Measurements from ENCODE around the gene RBM15.
A peak's percentile ranks its signal among the peaks of the same experiment; 100 is the strongest.

RBM15 gene

GRCh38 chr1:110338309-110338885, 780 bp upstream of the RBM15 start:
- DNase-seq (ENCODE audit: low spot score), result peak; percentile 94
- Histone ChIP-seq H3K27ac (ENCODE audit: poor library complexity, severe bottlenecking) (peak overlapping the region; percentile 84), H3K4me1 (ENCODE audit: insufficient read depth, poor library complexity, severe bottlenecking) (peaks cover 21% of the 10 kb centered on the region), H3K9me3 (ENCODE audit: severe bottlenecking) (no peaks in the 10 kb centered on the region), H3K4me3 (ENCODE audit: severe bottlenecking) (peak overlapping the region; percentile 87), H3K36me3 (ENCODE audit: low read depth) (peaks cover 33% of the 10 kb centered on the region), H3K27me3 (ENCODE audit: insufficient read depth, poor library complexity, severe bottlenecking) (no peaks in the 10 kb centered on the region)
- ATAC-seq (ENCODE audit: low read depth), result peak; percentile 75
- TF ChIP-seq CTCF (IDR thresholded peaks at IDR 0.05; ENCODE audit: poor library complexity, severe bottlenecking), result peak; percentile 46

GRCh38 chr1:110339407-110340206, 430 bp downstream of the RBM15 start:
- no peaks in the 10 kb centered on the region for H3K27me3 ChIP-seq (ENCODE audit: insufficient read depth, poor library complexity, severe bottlenecking)
- TF ChIP-seq CTCF (IDR thresholded peaks at IDR 0.05; ENCODE audit: poor library complexity, severe bottlenecking), result no peak
- peaks cover 45% of the 10 kb centered on the region for H3K36me3 ChIP-seq (ENCODE audit: low read depth)
- peaks cover 33% of the 10 kb centered on the region for H3K4me1 ChIP-seq (ENCODE audit: insufficient read depth, poor library complexity, severe bottlenecking)
- H3K9me3 ChIP-seq (ENCODE audit: severe bottlenecking), result no peaks in the 10 kb centered on the region
- H3K27ac ChIP-seq (ENCODE audit: poor library complexity, severe bottlenecking), result peak overlapping the region; percentile 84
- H3K4me3 ChIP-seq (ENCODE audit: severe bottlenecking), result peak overlapping the region; percentile 87
- ATAC-seq (ENCODE audit: low read depth) (0 out of 3 replicates have a peak, but pooled peaks have one; percentile 0), DNase-seq (ENCODE audit: low spot score) (no peak)

- DNase-seq (ENCODE audit: low spot score) (no peak), ATAC-seq (ENCODE audit: low read depth) (no peak)
- Histone ChIP-seq H3K4me3 (ENCODE audit: severe bottlenecking) (peak overlapping the region; percentile 87), H3K4me1 (ENCODE audit: insufficient read depth, poor library complexity, severe bottlenecking) (peaks cover 38% of the 10 kb centered on the region), H3K27ac (ENCODE audit: poor library complexity, severe bottlenecking) (peak overlapping the region; percentile 84), H3K27me3 (ENCODE audit: insufficient read depth, poor library complexity, severe bottlenecking) (no peaks in the 10 kb centered on the region), H3K9me3 (ENCODE audit: severe bottlenecking) (no peaks in the 10 kb centered on the region), H3K36me3 (ENCODE audit: low read depth) (peaks cover 50% of the 10 kb centered on the region)
- no peak for TF ChIP-seq CTCF (IDR thresholded peaks at IDR 0.05; ENCODE audit: poor library complexity, severe bottlenecking)
These were observed 961 bp downstream of the RBM15 start for GRCh38 chr1:110340207-110340468.

DNA sequence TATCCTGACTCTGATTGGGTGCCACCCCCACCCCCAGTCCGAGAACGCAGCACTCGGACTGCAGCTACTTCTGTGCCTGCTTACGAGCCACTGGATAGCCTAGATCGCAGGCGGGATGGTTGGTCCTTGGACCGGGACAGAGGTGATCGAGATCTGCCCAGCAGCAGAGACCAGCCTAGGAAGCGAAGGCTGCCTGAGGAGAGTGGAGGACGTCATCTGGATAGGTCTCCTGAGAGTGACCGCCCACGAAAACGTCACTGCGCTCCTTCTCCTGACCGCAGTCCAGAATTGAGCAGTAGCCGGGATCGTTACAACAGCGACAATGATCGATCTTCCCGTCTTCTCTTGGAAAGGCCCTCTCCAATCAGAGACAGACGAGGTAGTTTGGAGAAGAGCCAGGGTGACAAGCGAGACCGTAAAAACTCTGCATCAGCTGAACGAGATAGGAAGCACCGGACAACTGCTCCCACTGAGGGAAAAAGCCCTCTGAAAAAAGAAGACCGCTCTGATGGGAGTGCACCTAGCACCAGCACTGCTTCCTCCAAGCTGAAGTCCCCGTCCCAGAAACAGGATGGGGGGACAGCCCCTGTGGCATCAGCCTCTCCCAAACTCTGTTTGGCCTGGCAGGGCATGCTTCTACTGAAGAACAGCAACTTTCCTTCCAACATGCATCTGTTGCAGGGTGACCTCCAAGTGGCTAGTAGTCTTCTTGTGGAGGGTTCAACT, 2.1 kb downstream of the RBM15 start:
- ATAC-seq (ENCODE audit: low read depth), result no peak
- Histone ChIP-seq H3K4me1 (ENCODE audit: insufficient read depth, poor library complexity, severe bottlenecking) (peaks cover 45% of the 10 kb centered on the region), H3K27ac (ENCODE audit: poor library complexity, severe bottlenecking) (no peak overlapping the region), H3K36me3 (ENCODE audit: low read depth) (peaks cover 62% of the 10 kb centered on the region), H3K27me3 (ENCODE audit: insufficient read depth, poor library complexity, severe bottlenecking) (no peaks in the 10 kb centered on the region), H3K9me3 (ENCODE audit: severe bottlenecking) (no peaks in the 10 kb centered on the region), H3K4me3 (ENCODE audit: severe bottlenecking) (peak overlapping the region; percentile 7)
- no peak for TF ChIP-seq CTCF (IDR thresholded peaks at IDR 0.05; ENCODE audit: poor library complexity, severe bottlenecking)
- no peak for DNase-seq (ENCODE audit: low spot score)
